Spleen (tissue), 7 donors: ENCODE data around the gene LSAMP.

Experiments
- CTCF ChIP-seq, 11 experiments: fragments of 200-600 bp in 7 of 11; fragments of 450-650 bp in 4 of 11; sonication (generic) in 4 of 11; IDR thresholded peaks in 8 of 11; conservative IDR thresholded peaks in 3 of 11; 1 replicate in 7 of 11; 2 replicates in 4 of 11; pipeline versions ENCODE4 v1.4.0 to v1.8.0; 2016 to 2021; ENCODE audit warnings: antibody characterized with exemption in 11 of 11, inconsistent platforms in 4 of 11, mild to moderate bottlenecking in 1 of 11
- POLR2A ChIP-seq, 3 donors: fragments of 450-650 bp; IDR thresholded peaks; one replicate each; pipeline ENCODE4 v1.5.1; 2017; ENCODE audit warnings: antibody characterized with exemption in 3 of 3, mild to moderate bottlenecking in 1 of 3
- POLR2AphosphoS5 ChIP-seq, 3 donors: sonication (generic); formaldehyde crosslinking; IDR thresholded peaks; one replicate each; pipeline ENCODE4 v1.5.1; 2017; ENCODE audit warnings: antibody characterized with exemption in 3 of 3
- donor health status: DM: no; HTN: no; CAD: no; lungs with moderate emphysema.
- donor health status: DM: no; HTN: no; CAD: no.
- donor health status: DM: no; HTN: no; CAD: no.

- TF ChIP-seq CTCF (IDR thresholded peaks at IDR 0.05 in 8 of 11, conservative IDR thresholded peaks at IDR 0.05 in 3 of 11), result no peak
- no peak for TF ChIP-seq POLR2A (IDR thresholded peaks at IDR 0.05)
- TF ChIP-seq POLR2AphosphoS5 (IDR thresholded peaks at IDR 0.05), result no peak
Observed at GRCh38 chr3:115930168-115930567, 515.1 kb downstream of the LSAMP start.
